Measurements from ENCODE around the gene PDE1A. TPM values are rescaled to one million over a fixed set of nuclear protein-coding genes. Genes with fewer than 3 reads are reported as not detected.

PDE1A gene
- polyA plus RNA-seq, 2 of the 4 experiments (the other 2 are of a cell fraction): 0.28 to 3.2 TPM

DNA sequence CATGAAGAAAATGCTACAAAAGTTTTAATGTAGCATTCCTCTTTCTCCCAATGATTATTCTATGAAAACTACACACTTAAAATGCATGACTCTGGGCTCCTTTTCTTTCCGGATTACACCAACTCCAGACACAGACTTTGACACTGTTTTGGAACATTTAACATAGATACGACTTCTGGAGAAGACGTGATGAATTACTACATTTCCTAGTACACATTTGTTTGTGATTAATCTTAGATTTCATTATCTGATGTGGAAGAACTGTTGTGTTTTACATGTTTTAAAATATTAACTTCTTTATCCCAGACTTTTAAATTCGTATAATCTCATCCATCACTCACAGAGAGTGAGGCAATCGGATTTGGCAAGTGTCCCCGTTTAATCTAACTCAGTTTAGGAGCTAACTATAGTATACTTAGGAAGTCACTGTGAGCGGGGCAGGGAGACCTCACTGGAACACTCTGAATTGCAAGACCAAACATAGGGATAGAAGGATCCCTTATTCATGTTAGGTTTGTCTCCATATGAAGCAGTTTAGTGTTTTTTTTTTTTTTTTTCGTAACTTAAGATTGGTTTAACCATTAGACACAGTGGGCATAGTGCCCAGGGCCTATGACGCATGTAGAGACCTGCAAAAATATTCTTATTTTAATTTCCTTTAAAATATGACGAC lies 66.7 kb downstream of the PDE1A start (continued):
- TF ChIP-seq, protein P1, sequence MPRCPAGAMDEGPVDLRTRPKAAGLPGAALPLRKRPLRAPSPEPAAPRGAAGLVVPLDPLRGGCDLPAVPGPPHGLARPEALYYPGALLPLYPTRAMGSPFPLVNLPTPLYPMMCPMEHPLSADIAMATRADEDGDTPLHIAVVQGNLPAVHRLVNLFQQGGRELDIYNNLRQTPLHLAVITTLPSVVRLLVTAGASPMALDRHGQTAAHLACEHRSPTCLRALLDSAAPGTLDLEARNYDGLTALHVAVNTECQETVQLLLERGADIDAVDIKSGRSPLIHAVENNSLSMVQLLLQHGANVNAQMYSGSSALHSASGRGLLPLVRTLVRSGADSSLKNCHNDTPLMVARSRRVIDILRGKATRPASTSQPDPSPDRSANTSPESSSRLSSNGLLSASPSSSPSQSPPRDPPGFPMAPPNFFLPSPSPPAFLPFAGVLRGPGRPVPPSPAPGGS (IDR thresholded peaks at IDR 0.05): no peak
- no peak for TF ChIP-seq EHMT2 (IDR thresholded peaks at IDR 0.05; ENCODE audit: low read depth)
- TF ChIP-seq CHD2 (IDR thresholded peaks at IDR 0.05; ENCODE audit: low read length, partially characterized antibody): no peak
- no peak for TF ChIP-seq MAZ (IDR thresholded peaks at IDR 0.05; ENCODE audit: borderline replicate concordance, low read depth, low read length)
- no peak for TF ChIP-seq CHD4 (IDR thresholded peaks at IDR 0.05; ENCODE audit: borderline replicate concordance)
- no peak for TF ChIP-seq ESRRA (IDR thresholded peaks at IDR 0.05; ENCODE audit: borderline replicate concordance, low read length)
- TF ChIP-seq RAD21 (conservative IDR thresholded peaks at IDR 0.05 in 1 of 2, IDR thresholded peaks at IDR 0.05 in 1 of 2): peak in 1 of 2 experiments; percentile 27; a peak in 2 of 5 replicates
- no peak for TF ChIP-seq CBX2 (IDR thresholded peaks at IDR 0.05; ENCODE audit: borderline replicate concordance, low read depth)
- TF ChIP-seq TP53 (CRISPR knock-in tag; IDR thresholded peaks at IDR 0.05): no peak
- no peak for TF ChIP-seq BHLHE40 (IDR thresholded peaks at IDR 0.05; ENCODE audit: low read depth, low read length)

DNA sequence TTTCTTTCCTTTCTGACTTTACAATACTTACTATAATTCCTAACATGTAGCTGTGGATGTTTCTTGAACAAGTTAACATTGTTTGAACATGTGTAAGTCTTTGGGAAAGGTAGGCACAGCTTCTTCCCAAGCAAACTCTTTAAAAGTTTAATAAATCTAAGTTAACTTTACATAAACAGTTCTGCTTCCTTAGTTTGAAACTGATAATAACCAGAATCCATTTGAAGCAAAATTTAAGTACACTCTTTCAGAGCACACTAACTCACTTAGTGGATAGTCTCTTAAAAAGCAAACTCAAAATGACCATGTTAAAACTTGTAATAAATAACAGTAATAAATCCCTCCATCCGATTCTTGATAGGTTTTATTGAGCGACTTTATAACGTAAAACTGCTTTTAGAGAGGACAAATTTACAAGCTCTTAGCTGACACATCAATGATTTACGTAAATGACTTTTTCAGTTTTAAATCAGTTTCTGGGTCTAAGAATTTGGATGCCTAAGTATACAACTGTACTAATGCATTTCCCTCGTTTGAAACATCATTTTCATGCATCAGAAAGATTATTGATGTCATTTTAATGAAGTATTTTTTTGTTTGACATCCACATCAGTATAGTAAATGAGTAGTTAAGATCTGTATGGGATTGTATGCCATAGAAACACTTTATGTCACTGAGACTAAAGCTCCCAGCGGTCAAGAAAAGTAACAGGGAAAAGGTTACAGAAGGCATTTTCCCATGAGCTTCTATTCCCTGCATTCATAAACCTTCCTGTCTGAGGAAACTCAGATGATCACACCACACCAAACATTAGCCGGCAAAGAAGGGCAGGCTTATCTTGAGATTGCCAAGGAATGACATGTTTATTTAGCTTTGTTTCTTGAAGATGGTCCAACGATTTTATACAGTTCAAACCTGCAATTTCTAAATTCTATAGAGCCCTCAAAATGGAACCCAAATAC lies 67.5 kb downstream of the PDE1A start:
- Histone ChIP-seq H3K4me3 (peak overlapping the region; percentile 15; the same call in 2 of the 3 replicates), H3K27ac (peak overlapping the region; percentile 78 to 80), H3K9me3 (no peaks in the 10 kb centered on the region), H3K4me1 (peaks cover 32% of the 10 kb centered on the region), H3K4me2 (peak overlapping the region; percentile 85)
- POLR2A ChIA-PET: no interaction called here
- CTCF ChIA-PET: interaction anchor here (1.1 kb wide), 1 partner anchor 14 kb away, joined by 3 read pairs; no protein-coding TSS in a partner anchor
- WGBS (ENCODE audit: missing lambda C conversion rate): 36% methylated on average over 8 of the region's 8 CpGs
- ATAC-seq: peak; percentile 73 to 84
- TF ChIP-seq CHD4 (IDR thresholded peaks at IDR 0.05; ENCODE audit: borderline replicate concordance) (no peak), GATA3 (IDR thresholded peaks at IDR 0.05; ENCODE audit: borderline replicate concordance) (0 out of 2 replicates have a peak, but pooled peaks have one; percentile 23)
- peak in 1 of 2 experiments; percentile 73 for DNase-seq (ENCODE audit: low read depth in 1 of 2, low spot score in 1 of 2)
- peak; percentile 54 for FAIRE-seq

DNA sequence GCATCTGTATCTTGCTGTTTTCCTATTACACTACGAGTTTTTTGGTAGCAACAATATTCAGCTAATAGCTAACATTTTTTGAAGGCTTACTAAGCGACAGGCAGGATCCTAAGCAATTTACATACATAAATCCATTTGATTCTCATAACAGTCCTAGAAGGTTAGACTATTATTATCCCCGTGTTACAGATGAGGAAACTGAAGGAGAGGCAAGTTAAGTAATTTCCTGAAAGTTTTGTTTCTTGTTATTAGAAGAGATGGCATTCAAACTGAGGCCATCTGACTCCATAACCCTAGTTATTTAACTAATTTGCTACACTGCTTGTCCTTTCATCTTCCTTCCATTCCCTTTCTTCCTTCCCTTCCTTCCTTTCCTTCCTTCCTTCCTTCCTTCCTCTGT lies 68.2 kb downstream of the PDE1A start:
- H3K27ac ChIP-seq: peak overlapping the region; percentile 78 to 80
- peaks cover 32% of the 10 kb centered on the region for H3K4me1 ChIP-seq
- no peak overlapping the region for H3K4me3 ChIP-seq
- FAIRE-seq: peak; percentile 7
- WGBS (ENCODE audit: missing lambda C conversion rate): 71% methylated on average over 3 of the region's 3 CpGs
- no peak for ATAC-seq
- DNase-seq (ENCODE audit: low read depth in 1 of 2, low spot score in 1 of 2): no peak
- TF ChIP-seq ESRRA (IDR thresholded peaks at IDR 0.05; ENCODE audit: borderline replicate concordance, low read length) (no peak), RAD21 (conservative IDR thresholded peaks at IDR 0.05 in 1 of 2, IDR thresholded peaks at IDR 0.05 in 1 of 2) (no peak), CHD4 (IDR thresholded peaks at IDR 0.05; ENCODE audit: borderline replicate concordance) (no peak), KDM5A (IDR thresholded peaks at IDR 0.05) (no peak)
- ChIA-PET POLR2A (no interaction called here), CTCF (no interaction called here)
- no peaks in the 10 kb centered on the region for H3K9me3 ChIP-seq
- H3K4me2 ChIP-seq: peak overlapping the region; percentile 85; the same call in 2 of the 3 replicates

DNA sequence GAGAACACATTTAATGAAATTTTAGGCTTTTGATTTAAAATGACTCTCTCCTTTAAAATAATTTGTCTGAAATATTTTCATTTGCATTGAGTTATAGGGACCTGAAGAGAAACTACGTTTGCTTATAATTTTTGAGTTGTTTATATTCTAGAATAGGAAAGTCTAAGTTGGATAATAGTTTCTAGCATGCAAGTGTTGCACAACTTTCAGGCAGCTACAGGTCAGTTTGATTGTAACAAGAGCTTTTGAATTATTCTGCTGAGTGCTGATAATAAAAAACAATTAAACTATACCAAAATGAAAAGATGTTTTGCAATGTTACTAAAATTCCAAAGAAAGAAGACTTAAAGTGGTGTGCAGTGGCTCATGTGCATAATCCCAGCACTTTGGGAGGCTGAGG lies 71.0 kb downstream of the PDE1A start:
- DNase-seq (ENCODE audit: low read depth in 1 of 2, low spot score in 1 of 2): no peak
- ATAC-seq: no peak
- Histone ChIP-seq H3K27ac (no peak overlapping the region), H3K4me2 (no peak overlapping the region), H3K4me3 (no peak overlapping the region), H3K9me3 (no peaks in the 10 kb centered on the region), H3K4me1 (peaks cover 21% of the 10 kb centered on the region)
- POLR2A ChIA-PET: no interaction called here
- WGBS (ENCODE audit: missing lambda C conversion rate): 41% methylated on average over 1 of the region's 1 CpG
- no peak for FAIRE-seq
- CTCF ChIA-PET: no interaction called here
- no peak for TF ChIP-seq MYC (IDR thresholded peaks at IDR 0.05; ENCODE audit: borderline replicate concordance, low read length)
- TF ChIP-seq RFX5 (IDR thresholded peaks at IDR 0.05): no peak
- TF ChIP-seq BHLHE40 (IDR thresholded peaks at IDR 0.05; ENCODE audit: low read depth, low read length): no peak
- TF ChIP-seq MAFK (IDR thresholded peaks at IDR 0.05; ENCODE audit: partially characterized antibody): no peak
- TF ChIP-seq, protein P2, sequence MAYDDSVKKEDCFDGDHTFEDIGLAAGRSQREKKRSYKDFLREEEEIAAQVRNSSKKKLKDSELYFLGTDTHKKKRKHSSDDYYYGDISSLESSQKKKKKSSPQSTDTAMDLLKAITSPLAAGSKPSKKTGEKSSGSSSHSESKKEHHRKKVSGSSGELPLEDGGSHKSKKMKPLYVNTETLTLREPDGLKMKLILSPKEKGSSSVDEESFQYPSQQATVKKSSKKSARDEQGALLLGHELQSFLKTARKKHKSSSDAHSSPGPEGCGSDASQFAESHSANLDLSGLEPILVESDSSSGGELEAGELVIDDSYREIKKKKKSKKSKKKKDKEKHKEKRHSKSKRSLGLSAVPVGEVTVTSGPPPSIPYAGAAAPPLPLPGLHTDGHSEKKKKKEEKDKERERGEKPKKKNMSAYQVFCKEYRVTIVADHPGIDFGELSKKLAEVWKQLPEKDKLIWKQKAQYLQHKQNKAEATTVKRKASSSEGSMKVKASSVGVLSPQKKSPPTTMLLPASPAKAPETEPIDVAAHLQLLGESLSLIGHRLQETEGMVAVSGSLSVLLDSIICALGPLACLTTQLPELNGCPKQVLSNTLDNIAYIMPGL (CRISPR knock-in tag; IDR thresholded peaks at IDR 0.05; ENCODE audit: borderline replicate concordance): no peak
- no peak for TF ChIP-seq TFCP2L1 (CRISPR knock-in tag; IDR thresholded peaks at IDR 0.05)
- TF ChIP-seq, protein P3, sequence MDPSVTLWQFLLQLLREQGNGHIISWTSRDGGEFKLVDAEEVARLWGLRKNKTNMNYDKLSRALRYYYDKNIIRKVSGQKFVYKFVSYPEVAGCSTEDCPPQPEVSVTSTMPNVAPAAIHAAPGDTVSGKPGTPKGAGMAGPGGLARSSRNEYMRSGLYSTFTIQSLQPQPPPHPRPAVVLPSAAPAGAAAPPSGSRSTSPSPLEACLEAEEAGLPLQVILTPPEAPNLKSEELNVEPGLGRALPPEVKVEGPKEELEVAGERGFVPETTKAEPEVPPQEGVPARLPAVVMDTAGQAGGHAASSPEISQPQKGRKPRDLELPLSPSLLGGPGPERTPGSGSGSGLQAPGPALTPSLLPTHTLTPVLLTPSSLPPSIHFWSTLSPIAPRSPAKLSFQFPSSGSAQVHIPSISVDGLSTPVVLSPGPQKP (IDR thresholded peaks at IDR 0.05; ENCODE audit: low read depth, low read length): no peak
- TF ChIP-seq, protein P4, sequence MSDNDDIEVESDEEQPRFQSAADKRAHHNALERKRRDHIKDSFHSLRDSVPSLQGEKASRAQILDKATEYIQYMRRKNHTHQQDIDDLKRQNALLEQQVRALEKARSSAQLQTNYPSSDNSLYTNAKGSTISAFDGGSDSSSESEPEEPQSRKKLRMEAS (IDR thresholded peaks at IDR 0.05): no peak
- TF ChIP-seq, protein P5, sequence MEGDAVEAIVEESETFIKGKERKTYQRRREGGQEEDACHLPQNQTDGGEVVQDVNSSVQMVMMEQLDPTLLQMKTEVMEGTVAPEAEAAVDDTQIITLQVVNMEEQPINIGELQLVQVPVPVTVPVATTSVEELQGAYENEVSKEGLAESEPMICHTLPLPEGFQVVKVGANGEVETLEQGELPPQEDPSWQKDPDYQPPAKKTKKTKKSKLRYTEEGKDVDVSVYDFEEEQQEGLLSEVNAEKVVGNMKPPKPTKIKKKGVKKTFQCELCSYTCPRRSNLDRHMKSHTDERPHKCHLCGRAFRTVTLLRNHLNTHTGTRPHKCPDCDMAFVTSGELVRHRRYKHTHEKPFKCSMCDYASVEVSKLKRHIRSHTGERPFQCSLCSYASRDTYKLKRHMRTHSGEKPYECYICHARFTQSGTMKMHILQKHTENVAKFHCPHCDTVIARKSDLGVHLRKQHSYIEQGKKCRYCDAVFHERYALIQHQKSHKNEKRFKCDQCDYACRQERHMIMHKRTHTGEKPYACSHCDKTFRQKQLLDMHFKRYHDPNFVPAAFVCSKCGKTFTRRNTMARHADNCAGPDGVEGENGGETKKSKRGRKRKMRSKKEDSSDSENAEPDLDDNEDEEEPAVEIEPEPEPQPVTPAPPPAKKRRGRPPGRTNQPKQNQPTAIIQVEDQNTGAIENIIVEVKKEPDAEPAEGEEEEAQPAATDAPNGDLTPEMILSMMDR (IDR thresholded peaks at IDR 0.05): no peak
- TF ChIP-seq KDM1A (IDR thresholded peaks at IDR 0.05; ENCODE audit: low read depth): no peak

Measured in A549 (cell line).